GM12875 (cell line): ENCODE data around the gene VPS33A.

ENCODE experiments used
- H3K4me3 ChIP-seq: one replicate; pipeline ENCODE4 v1.5.1; 2011; ENCODE audit warnings: low read depth, low read length, control low read depth
- TF ChIP-seq, protein P1 (sequence below): IDR thresholded peaks from 2 replicates; pipeline ENCODE4 v1.5.1; 2011; ENCODE audit warnings: low read depth, mild to moderate bottlenecking, control low read depth, inconsistent platforms, low read length, moderate library complexity, borderline replicate concordance; ENCODE audit not compliant: insufficient read depth

The VPS33A gene

DNA sequence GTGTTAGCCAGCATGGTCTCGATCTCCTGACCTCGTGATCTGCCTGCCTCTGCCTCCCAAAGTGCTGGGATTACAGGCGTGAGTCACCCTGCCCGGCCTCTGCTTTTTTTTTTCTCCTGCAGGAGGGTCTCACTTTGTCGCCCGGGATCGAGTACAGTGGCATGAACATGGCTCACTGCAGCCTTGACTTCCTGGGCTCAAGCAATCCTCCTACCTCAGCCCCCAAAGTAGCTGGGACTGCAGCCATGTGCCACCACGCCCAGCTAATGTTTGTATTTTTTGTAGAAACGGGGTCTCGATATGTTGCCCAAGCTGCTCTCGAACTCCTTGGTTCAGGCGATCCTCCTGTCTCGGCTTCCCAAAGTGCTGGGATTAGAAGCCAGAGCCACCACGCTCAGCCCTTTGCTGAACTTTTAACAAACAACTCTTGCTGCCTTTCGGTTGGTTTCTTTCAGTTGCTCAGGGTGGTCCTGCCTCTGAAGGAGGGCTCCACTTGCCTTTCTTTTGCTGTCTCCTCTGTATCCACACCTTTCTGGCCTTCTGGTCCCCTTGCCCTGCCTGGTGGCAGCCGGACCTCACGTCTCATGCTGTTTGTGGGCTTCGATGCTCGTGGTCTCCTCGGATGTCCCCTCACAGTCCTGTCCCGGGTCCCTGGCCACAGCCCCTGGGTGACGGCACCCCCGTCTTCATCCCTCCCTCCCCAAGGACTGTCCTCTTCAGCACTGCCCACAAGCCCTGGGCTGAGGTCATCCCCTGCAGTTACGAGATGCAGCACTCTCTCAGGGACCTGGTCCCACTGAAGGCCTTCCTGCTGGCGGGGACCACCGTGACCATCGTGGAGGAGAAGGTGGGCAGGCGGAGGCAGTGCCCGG lies 66.6 kb downstream of the VPS33A start:
- H3K4me3 ChIP-seq, result no peak overlapping the region
- TF ChIP-seq, protein P1, sequence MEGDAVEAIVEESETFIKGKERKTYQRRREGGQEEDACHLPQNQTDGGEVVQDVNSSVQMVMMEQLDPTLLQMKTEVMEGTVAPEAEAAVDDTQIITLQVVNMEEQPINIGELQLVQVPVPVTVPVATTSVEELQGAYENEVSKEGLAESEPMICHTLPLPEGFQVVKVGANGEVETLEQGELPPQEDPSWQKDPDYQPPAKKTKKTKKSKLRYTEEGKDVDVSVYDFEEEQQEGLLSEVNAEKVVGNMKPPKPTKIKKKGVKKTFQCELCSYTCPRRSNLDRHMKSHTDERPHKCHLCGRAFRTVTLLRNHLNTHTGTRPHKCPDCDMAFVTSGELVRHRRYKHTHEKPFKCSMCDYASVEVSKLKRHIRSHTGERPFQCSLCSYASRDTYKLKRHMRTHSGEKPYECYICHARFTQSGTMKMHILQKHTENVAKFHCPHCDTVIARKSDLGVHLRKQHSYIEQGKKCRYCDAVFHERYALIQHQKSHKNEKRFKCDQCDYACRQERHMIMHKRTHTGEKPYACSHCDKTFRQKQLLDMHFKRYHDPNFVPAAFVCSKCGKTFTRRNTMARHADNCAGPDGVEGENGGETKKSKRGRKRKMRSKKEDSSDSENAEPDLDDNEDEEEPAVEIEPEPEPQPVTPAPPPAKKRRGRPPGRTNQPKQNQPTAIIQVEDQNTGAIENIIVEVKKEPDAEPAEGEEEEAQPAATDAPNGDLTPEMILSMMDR, result no peak

DNA sequence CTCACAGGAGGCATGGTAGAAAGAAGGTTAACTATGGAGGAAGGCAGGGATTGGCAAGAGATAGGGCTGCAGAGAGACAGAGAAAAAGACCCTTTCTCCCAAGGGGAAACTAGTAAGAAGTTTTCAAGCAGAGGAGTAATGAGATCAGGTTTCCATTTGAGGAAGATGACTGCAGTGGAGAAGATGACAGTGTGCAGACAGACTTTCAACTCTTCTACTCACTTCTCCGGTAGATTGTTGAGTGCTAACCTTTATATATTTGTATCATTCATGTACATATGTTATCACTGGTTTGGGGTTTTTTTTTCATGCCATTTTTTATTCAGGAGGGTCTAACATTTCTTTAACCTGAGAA lies 68.7 kb downstream of the VPS33A start:
- H3K4me3 ChIP-seq, result no peak overlapping the region
- TF ChIP-seq, protein P1, result no peak

DNA sequence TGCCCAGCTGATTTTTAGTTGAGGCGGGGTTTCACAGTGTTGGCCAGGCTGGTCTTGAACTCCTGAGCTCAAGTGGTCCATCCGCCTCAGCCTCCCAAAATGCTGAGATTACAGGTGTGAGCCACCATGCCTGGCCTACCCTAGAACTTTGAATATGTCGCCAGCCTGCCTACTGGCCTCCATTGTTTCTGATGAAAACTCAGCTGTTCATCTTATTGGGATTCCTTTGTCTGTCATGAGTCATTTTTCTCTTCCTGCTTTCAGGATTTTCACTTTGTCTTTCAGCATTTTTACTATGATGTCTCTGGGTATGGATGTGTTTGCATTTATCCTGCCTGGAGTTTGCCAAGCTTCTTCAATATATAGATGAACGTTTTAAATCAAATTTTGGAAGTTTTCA lies 70.9 kb downstream of the VPS33A start:
- TF ChIP-seq, protein P1, result no peak
- H3K4me3 ChIP-seq, result no peak overlapping the region

DNA sequence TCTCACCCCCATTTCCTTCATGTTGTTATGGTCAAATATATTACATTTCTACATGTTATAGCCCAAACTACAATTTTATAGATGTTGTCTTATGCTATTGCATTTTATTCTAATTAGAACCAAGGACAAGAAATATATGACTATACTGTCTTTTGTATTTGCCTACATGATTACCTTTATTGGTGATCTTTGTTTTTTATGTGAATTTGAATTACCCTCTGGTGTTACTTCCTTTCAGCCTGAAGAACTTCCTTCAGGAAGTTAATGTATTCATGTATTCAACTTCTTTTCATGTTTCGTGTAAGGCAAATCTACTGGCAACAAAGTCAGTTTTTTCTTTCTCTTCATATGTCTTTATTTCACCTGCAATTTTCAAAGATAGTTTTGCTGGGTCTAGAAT lies 71.5 kb downstream of the VPS33A start:
- TF ChIP-seq, protein P1, result no peak
- no peak overlapping the region for H3K4me3 ChIP-seq

DNA sequence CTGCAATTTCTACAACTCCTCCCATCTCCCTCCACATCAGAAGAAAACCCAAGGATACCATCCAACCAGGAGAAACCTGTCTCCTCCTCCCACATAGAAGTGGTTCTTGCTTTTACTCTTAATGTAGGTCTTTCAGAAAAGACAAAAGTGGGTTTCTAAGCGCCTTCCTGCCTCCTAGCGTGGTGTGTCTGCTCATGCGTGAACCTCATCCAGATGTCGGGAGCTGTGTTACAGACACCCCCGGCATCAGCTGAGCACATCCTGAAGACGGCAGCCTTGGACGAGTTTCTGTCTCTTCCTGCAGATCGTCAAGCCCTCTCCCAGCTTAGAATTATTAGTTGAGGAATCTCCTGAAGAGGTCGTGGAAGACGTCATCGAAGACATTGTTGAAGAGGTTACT lies 73.9 kb downstream of the VPS33A start:
- TF ChIP-seq, protein P1, result no peak
- H3K4me3 ChIP-seq, result no peak overlapping the region

DNA sequence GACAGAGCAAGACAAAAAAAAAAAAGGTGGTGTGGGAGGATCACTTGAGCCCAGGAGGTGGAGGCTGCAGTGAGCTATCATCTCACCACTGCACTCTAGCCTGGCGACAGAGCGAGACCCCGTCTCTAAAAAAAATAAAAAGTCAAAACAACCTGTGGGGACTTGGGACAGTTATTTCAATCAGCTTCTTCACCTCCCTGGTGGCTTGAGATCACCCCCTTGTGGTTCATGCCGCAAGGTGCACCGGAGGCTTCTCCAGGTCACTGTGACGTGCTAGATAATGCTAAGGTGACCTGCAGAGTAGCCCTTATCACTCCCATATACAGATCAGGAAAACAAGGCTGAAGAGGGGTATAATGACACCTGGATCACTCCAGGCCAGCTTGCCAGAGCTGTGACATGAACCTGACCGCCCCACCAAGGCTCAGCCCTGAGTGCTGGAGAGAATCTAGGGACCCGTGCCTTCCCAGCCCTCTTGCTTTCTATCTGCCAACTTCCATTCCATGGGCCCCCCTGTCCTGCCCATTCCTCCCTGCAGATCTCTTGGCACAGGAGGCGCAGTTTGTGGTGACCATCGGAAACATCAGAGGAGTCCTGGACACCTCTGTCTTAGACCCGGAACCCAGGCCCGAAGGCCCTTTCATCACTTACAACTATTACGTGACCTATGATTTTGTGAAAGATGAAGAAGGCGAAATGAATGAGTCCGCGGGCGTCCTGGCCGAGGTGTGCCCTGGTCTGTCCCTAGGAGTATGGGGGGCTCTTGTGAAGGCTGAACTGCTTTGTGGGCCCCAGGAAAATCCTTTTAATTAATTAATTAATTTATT lies 75.2 kb downstream of the VPS33A start:
- TF ChIP-seq, protein P1, result peak; percentile 86
- H3K4me3 ChIP-seq, result no peak overlapping the region
